GM18907 (cell line): ENCODE data around the gene JAZF1.
"Not testable (repeated sequence)": the region's sequence is repeated elsewhere in the genome, so short reads cannot be mapped to it uniquely, and the experiment has no call there.

Experiments used
- ATAC-seq: cut with Tn5 transposase; IDR thresholded peaks from one replicate; pipeline ENCODE4 v1.9.1; 2021; ENCODE audit warnings: mild to moderate bottlenecking, moderate library complexity; ENCODE audit not compliant: unreplicated experiment

The JAZF1 gene

GRCh38 chr7:27897001-27897400 lies 283.6 kb downstream of the JAZF1 start:
- ATAC-seq = no peak

DNA sequence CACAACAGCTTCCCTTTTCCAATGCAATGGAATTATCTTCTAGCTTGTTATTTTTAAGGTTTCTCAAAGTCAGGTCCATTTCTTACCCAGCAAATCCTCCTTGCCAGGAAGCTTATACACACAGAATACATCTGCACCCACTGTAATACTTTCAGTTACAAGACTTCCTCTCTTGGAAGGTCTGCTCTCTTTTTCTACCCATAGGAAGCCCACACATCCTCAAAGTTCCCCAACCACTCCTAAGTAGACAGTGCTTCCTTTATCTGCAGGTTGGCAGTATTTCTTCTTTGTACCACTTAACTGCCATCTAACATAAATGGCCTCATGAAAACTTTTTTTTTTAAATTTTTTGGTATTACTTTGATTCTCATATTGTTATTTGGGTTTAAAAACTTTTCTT lies 285.0 kb downstream of the JAZF1 start:
- ATAC-seq = no peak

DNA sequence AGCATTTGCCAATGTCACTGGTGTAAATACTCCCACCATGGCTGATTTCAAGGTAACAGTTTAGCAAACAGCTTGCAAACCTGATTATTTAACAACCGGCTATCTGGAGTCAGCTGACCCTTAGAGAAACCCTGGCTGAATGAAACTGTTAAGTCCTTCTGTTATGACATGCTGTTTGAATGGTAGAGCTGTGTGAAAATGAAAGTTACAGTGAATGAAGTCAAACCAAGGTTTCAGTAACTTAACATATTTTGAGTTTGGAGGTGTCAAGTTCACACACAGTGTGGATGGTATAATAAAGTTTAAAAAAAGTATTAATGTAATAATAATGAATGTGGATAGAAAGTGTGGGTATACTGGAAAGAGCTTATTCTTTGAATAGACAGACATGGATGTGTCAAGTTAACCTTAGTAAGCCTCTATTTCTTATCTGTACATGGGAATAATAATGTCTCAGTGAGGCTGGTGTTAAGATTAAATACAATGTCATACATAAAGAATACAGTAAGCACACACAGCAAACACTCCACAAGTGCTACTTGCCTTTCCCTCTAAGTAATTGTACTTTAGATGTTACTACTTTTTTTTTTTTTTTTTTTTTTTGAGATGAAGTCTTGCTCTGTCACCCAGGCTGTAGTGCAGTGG lies 290.3 kb downstream of the JAZF1 start:
- ATAC-seq = peak; percentile 98

- no peak for ATAC-seq
These were observed 290.8 kb downstream of the JAZF1 start for GRCh38 chr7:27889800-27890199.

- no peak for ATAC-seq
These were observed 291.9 kb downstream of the JAZF1 start for GRCh38 chr7:27888736-27889135.

DNA sequence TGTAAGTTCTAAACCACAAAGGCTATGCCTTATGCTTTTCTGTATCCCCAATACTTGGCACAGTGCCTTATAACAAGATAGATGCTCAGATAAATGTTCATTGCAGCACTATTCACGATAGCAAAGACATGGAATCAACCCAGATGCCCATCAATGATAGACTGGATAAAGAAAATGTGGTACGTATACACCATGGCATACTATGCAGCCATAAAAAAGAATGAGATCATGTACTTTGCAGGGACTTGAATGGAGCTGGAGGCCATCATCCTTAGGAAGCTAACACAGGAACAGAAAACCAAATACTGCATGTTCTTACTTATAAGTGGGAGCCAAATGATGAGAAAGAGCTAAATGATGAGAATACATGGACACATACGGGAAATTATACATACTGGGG lies 293.9 kb downstream of the JAZF1 start:
- not testable (repeated sequence) for ATAC-seq

DNA sequence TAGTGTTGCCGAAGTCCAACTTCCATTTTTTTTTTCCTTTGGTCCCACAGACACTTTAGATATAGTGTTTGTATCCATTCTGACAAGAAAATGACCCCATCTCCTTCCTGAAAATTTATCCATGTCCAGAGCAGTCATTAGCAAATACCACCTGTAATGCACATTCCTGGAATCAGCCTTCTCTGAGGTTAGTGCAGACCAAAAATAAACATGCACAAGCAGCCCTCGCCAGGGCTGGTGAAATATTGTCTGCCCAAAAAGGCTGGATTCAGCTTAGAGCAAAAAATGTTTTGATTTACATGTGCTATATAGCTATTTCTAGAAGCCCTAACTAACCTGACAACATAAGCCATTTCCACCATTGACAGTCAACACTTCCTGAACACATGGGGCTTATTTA lies 294.9 kb downstream of the JAZF1 start:
- ATAC-seq = no peak

DNA sequence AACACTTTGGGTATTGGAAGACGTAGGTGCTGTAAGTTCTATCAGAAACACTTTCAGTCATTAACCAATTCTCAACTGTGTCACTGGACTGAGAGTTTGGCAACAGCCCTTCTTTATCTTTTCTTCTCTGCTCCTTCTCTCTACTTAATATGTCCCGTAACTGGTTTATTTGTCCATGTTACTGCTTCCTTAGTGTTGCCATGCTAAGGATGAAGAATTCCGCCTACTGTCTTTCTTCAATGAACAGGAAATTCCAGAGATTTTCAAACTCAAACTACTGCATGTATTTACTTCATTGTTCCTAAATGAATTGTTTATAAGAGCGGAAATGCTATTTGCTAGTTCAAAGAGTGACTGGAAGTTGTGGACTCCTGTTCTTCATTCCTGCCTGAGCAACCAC lies 296.9 kb downstream of the JAZF1 start:
- ATAC-seq = no peak

GRCh38 chr7:27876756-27877155 lies 303.8 kb downstream of the JAZF1 start:
- no peak for ATAC-seq

GRCh38 chr7:27875832-27876231 lies 304.8 kb downstream of the JAZF1 start:
- ATAC-seq = no peak

DNA sequence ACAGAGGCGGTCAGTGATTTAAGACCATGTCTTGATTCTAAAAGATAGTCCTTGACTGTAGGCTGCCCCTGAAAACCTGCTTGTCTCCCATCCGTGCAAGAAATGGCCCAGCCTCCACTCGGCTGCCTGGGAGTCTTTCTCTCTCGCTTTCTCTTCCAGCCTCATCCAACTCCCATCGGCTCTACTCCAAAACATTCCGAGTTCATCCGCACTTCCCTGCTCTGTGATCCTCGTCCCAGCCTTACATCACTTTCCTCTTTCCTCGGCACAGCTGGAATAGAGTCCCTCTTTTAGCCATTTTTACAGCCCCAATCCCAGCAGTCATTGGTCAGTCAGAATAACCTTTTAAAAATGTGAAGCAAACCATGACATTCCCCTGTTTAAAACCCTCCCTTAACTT lies 305.5 kb downstream of the JAZF1 start:
- no peak for ATAC-seq

DNA sequence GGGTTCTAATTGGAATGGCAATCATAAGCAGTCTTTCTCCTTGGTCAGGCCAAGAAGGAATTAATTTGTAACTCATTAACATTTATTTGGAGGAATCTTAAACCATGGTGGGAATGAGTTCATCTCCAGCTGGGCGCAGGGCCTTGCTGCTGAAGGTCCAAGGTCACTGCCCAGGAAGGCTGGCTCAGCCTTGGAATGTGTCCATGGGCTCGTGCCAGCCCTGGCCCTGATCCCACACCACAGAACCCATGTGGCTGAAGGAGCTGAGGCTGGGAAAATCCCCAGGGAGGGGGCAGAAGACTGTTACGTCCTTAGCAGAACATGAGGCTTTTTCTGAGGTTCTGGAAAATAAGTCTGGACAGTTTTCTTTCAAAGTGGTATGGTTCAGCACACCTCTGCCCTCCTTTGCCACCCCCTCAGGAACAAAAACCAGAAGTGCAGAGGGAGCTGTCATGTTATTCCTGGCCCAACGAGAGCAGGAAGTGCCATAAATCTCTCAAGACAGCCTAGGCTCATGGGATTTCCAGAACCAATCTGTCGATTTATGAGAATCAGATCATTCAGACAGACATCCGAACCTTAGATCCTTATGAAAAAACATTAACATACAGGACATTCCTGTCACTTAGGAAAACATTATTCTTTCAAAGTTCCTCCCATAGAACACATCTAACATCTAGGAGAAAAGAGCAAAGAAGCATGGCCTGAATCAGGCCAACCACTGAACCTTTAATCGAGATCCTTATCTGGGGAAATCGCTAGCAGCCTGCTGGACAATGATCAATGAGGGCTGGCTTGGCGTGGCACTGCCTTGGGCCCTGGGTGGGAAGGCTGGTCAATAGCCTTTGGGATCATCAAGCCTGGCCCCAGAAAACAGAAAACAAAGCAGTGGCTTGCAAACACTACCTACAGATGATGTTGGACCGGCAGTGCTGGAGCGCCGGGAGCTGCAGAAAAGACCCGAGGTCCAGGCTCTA lies 306.3 kb downstream of the JAZF1 start:
- no peak for ATAC-seq

- no peak for ATAC-seq
These were observed 308.0 kb downstream of the JAZF1 start for GRCh38 chr7:27872356-27873275.

GRCh38 chr7:27871866-27872265 lies 308.7 kb downstream of the JAZF1 start:
- ATAC-seq = no peak

DNA sequence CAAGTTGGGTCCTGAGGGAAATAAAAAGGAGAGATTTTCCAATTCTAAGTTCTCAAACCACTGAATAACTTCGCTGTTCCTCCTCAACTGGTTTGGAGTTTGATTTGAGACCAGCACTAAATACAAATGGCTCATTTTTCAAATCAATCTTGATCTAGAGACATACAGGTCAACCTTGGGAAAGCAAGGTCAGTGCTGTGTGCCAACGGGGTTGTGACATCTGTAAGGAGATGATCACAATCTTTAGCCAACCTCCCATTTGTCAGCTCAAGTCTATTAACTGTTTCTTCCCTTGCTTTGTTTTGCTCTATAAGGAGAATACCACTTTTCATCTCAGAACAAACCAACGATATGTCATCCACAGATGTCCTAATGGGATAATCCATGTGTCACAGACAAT lies 309.5 kb downstream of the JAZF1 start:
- no peak for ATAC-seq

DNA sequence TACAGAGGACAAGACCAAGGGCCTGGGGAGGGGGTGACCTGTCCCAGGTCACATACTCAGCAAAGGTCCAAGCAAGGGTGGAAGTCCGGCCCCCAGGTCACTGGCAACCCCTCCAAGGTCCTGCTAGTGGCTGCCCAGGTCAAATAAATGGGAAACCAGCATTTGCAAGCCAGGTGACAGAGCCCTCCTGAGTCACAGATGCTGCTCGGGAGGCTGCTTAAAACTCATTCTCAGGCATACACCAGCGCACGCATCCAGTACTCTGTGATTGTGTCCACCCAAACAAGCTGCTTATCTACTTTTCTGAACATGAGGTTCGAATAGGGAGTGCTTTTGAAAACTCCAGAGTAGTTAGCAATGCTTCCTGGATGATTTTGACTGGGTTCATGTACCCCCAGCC lies 310.0 kb downstream of the JAZF1 start:
- no peak for ATAC-seq

DNA sequence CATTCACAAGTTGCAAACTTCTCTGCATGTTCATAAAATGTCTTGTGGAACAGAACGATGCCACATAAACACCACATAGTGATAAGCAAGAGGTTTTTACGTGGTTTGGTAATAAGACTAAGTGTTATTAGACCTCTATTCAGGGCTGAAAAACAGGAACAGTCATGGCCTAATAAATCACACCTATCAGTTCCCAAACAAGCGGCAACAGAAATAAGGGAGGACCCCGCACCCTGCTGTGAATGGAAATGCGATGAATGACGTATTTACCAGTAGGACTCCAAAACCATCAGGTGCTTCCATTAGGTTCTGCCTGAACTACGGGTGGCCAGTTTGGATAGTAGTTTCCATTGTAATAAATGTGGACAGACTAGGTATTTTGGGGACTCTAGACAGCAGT lies 311.5 kb downstream of the JAZF1 start:
- ATAC-seq = no peak

GRCh38 chr7:27868131-27868550 lies 312.5 kb downstream of the JAZF1 start:
- ATAC-seq = no peak

- no peak for ATAC-seq
These were observed 313.5 kb downstream of the JAZF1 start for GRCh38 chr7:27866828-27867672.

DNA sequence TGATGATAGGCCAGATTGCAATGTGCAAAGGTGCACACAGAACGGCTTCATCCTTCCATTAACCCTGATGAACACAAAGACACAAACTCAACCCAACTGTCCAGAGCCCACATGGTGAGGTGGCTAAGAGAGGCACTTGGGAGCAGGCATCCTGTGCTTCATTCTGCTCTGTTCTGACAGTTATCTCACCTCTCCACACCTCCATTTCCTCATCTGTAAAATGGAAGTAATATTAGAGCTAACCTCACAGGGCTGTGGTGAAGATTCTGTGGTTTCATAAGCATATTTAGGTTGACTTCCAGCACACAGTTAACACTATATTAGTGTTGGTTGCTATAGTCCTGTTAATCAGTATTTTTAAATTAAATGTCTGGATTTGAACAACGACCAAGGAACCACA lies 314.3 kb downstream of the JAZF1 start:
- ATAC-seq = no peak
